ENCODE data around the gene KIF20A. TPM values are rescaled to one million over a fixed set of nuclear protein-coding genes. Genes with fewer than 3 reads are reported as not detected.
"Not testable (repeated sequence)": the region's sequence is repeated elsewhere in the genome, so short reads cannot be mapped to it uniquely, and the experiment has no call there.

Gene KIF20A
- 71.1 TPM for polyA plus RNA-seq (2013, experiment 1 of 2)
- 75.8 TPM for polyA plus RNA-seq (2013, experiment 2 of 2)

DNA sequence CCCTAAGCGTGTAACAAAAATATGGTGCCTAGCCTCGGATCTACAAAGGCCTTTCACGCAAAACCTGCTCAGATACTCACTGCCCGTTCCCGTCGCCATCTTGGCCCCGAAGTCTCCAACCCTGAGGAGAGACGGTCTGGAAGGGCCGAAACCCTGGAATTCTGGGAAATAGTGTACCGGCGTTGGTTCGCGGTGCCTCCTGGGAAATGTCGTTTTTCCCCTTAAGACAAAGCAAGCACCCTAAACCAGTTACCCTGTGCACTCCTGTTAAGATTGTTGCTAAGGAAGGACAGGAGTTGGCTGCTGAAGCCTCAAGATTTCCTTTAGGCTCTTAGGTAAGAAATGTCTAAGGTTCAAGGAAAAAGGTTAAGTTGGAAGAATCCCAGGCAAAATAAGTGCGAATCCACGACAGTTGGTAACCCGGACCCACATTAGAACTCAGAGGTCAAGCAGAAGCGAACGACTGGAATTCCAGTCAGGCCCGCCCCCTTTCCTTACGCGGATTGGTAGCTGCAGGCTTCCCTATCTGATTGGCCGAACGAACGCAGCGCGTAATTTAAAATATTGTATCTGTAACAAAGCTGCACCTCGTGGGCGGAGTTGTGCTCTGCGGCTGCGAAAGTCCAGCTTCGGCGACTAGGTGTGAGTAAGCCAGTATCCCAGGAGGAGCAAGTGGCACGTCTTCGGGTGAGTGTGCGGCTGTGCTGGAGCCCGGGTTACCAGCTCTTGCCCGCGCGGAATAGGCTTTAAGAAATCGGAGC, at the start of gene KIF20A, which contains the start of gene BRD8:
Gene KIF20A (plus strand): TSS at position 597 of the 761 bp plus-strand sequence. CDS start 569 bp downstream, outside the sequence.
Gene BRD8 (minus strand): TSS at position 115 of the 761 bp plus-strand sequence. CDS start 16 bp downstream, at position 99.
- Histone ChIP-seq H3K27ac (ENCODE audit: low read depth, low read length, severe bottlenecking) (peak within 1 kb of the TSS; percentile 98), H3K9me3 (ENCODE audit: control insufficient read depth, low read length) (no peaks in the 10 kb centered on the region), H3K4me1 (ENCODE audit: control insufficient read depth, insufficient read depth, low read length, poor library complexity, severe bottlenecking) (peaks cover 5% of the 10 kb centered on the region), H3K36me3 (ENCODE audit: control insufficient read depth, insufficient read depth, low read length) (peaks cover 60% of the 10 kb centered on the region), H3K4me3 (ENCODE audit: extremely low read depth, insufficient read depth, low read length, poor library complexity, severe bottlenecking) (peak within 1 kb of the TSS; percentile 84)
- 0% methylated on average over 33 to 35 of the region's 41 CpGs for WGBS, 2 experiments (ENCODE audit: insufficient coverage in 2 of 2)

DNA sequence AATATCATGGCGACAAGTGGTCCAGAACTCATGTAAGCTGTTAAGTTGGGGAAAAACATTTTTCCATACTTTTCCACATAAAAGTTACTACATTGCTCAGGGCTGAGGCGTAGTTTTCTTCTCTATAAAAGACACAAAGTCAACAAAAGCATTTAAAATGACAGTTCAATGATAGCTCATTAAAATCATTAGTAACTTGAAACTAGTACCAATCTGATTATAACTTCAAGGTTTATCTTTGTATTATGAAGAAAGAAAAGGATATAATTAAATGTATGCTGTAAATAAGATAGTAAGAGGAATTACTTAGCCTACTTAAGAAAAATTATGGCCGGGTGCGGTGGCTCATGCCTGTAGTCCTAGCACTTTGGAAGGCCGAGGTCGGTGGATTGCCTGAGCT, 49.6 kb upstream of the KIF20A start:
- WGBS, 2 experiments (ENCODE audit: insufficient coverage in 2 of 2), result 95 to 96% methylated on average over 4 of the region's 6 CpGs
- Histone ChIP-seq H3K27ac (ENCODE audit: low read depth, low read length, severe bottlenecking) (no peak overlapping the region), H3K4me1 (ENCODE audit: control insufficient read depth, insufficient read depth, low read length, poor library complexity, severe bottlenecking) (no peaks in the 10 kb centered on the region), H3K36me3 (ENCODE audit: control insufficient read depth, insufficient read depth, low read length) (no peaks in the 10 kb centered on the region), H3K9me3 (ENCODE audit: control insufficient read depth, low read length) (no peaks in the 10 kb centered on the region), H3K4me3 (ENCODE audit: extremely low read depth, insufficient read depth, low read length, poor library complexity, severe bottlenecking) (no peak overlapping the region)

DNA sequence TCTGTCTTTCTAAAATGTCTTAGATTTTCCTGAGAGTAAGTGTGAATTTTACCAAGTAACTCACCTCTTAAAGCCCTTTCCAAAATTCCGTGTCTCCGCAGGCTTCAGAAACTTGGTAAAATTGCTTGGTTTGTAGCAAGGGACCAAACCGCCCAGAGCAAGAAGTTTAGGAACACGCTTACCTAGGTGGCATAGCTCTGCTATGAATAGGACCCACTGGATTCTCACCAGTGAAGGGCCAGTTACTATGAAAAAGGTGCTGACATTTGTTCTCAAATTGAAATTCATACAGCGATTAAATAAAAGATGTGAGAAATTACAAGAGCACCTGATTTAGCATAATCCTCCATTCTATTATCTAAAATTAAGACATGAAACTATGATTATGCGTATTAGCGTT, 46.4 kb upstream of the KIF20A start:
- Histone ChIP-seq H3K4me1 (ENCODE audit: control insufficient read depth, insufficient read depth, low read length, poor library complexity, severe bottlenecking) (no peaks in the 10 kb centered on the region), H3K36me3 (ENCODE audit: control insufficient read depth, insufficient read depth, low read length) (no peaks in the 10 kb centered on the region), H3K9me3 (ENCODE audit: control insufficient read depth, low read length) (no peaks in the 10 kb centered on the region), H3K27ac (ENCODE audit: low read depth, low read length, severe bottlenecking) (no peak overlapping the region), H3K4me3 (ENCODE audit: extremely low read depth, insufficient read depth, low read length, poor library complexity, severe bottlenecking) (no peak overlapping the region)
- WGBS, 2 experiments (ENCODE audit: insufficient coverage in 2 of 2), result 80 to 83% methylated on average over 2 to 4 of the region's 7 CpGs

DNA sequence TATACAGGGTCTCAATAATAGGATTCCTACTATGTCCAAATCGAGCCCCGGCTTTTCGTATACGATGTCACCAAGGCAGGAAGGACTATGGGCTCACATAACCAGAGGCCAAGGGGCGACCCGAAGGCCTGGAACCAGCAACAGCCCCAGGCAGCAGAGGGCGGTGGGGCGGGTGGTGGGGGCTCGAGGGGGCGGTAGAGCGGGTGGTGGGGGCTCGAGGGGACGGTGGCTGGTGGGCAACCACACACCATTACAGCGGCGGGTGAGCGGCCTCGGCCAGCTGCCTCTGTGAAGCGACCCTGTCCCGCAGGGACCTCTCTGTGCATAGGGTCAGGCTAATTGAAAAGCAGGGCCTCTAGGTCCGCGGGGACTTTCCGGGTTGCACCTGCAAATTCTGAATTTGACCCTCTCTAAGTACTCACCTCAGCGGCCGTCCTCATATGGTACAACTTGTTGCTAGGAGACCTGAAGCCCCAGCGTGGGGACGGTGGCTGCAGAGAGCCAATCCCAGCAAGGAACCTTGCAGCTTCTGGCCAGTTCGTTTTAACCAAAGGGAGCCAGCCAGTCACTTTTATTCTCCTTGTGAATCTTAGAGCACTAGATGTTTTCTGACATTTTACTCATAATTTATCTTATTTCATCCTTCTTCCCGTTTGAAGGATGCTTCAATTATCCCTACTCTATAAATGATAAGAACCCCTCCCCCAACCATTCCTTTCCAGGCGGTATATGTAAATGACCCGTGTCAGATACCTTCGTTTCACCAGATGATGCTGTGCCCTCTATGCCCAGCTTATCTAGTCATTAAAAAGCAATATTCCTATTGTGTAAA, 39.7 kb upstream of the KIF20A start, which contains the start of gene NME5:
Gene NME5 (minus strand): TSS at position 480 of the 832 bp plus-strand sequence. CDS start 648 bp downstream, outside the sequence.
- Histone ChIP-seq H3K4me1 (ENCODE audit: control insufficient read depth, insufficient read depth, low read length, poor library complexity, severe bottlenecking) (no peaks in the 10 kb centered on the region), H3K36me3 (ENCODE audit: control insufficient read depth, insufficient read depth, low read length) (no peaks in the 10 kb centered on the region), H3K27ac (ENCODE audit: low read depth, low read length, severe bottlenecking) (no peak within 1 kb of the TSS), H3K4me3 (ENCODE audit: extremely low read depth, insufficient read depth, low read length, poor library complexity, severe bottlenecking) (peak within 1 kb of the TSS; percentile 53), H3K9me3 (ENCODE audit: control insufficient read depth, low read length) (no peaks in the 10 kb centered on the region)
- WGBS, 2 experiments (ENCODE audit: insufficient coverage in 2 of 2), result 2 to 4% methylated on average over 16 to 20 of the region's 31 CpGs

DNA sequence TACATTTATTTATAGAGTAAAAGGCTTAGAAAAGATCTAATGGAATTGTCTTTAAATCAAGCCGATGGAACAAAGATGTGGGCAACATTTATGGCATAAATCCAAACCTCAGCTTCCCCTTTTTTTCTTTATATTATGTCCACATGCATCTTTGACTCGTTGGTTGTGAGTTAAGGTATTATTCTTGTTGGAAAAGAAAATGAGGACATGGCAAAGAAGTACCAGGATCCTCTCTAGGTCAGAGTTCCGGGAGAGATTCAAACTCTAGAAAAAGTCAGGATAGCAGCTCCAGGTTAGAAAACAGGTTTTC, 39.2 kb upstream of the KIF20A start:
- H3K36me3 ChIP-seq (ENCODE audit: control insufficient read depth, insufficient read depth, low read length), result no peaks in the 10 kb centered on the region
- H3K4me3 ChIP-seq (ENCODE audit: extremely low read depth, insufficient read depth, low read length, poor library complexity, severe bottlenecking), result peak overlapping the region; percentile 53
- H3K4me1 ChIP-seq (ENCODE audit: control insufficient read depth, insufficient read depth, low read length, poor library complexity, severe bottlenecking), result no peaks in the 10 kb centered on the region
- H3K27ac ChIP-seq (ENCODE audit: low read depth, low read length, severe bottlenecking), result no peak overlapping the region
- WGBS, 2 experiments (ENCODE audit: insufficient coverage in 2 of 2), result 93 to 100% methylated on average over 1 of the region's 3 CpGs
- no peaks in the 10 kb centered on the region for H3K9me3 ChIP-seq (ENCODE audit: control insufficient read depth, low read length)

DNA sequence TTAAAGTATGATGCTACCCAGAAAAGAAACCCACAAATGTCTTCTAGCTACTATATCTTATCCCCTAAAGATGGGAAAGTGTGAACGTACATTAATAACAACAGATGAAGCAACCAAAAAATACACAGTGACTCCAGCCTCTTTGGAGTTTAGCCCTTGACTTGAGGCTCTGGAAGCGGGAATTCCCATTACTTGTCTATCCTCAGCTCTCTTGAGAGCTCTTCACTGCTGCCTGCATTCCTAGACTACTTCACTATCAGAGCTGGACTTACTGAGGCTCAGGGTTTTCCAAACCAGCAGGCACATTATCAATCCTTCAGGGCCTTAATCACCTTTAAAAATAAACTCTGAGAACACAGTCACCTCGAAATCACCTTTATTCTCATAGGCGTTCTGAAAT, 38.6 kb upstream of the KIF20A start:
- 78 to 89% methylated on average over 1 to 3 of the region's 4 CpGs for WGBS, 2 experiments (ENCODE audit: insufficient coverage in 2 of 2)
- Histone ChIP-seq H3K9me3 (ENCODE audit: control insufficient read depth, low read length) (no peaks in the 10 kb centered on the region), H3K36me3 (ENCODE audit: control insufficient read depth, insufficient read depth, low read length) (no peaks in the 10 kb centered on the region), H3K27ac (ENCODE audit: low read depth, low read length, severe bottlenecking) (no peak overlapping the region), H3K4me3 (ENCODE audit: extremely low read depth, insufficient read depth, low read length, poor library complexity, severe bottlenecking) (no peak overlapping the region), H3K4me1 (ENCODE audit: control insufficient read depth, insufficient read depth, low read length, poor library complexity, severe bottlenecking) (no peaks in the 10 kb centered on the region)

DNA sequence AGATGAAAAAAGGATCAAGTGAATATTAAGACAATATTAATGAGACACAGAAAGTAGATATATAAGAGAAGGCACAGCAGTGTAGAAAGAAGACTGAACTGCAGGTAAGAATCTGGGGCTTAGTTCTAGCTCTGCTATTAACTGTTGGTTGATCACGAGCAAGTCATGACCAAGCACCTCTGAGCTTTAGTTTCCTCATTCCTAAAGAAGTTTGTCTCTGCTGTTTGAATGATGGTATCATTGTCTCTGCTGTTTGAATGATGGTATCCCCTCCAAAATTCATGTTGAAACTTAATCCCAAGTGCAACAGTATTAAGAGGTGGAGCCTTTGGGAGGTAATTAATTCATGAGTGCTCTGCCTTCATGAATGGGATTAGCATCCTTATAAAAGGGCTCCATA, 37.2 kb upstream of the KIF20A start:
- no peaks in the 10 kb centered on the region for H3K9me3 ChIP-seq (ENCODE audit: control insufficient read depth, low read length)
- no peaks in the 10 kb centered on the region for H3K36me3 ChIP-seq (ENCODE audit: control insufficient read depth, insufficient read depth, low read length)
- 80% methylated on average over 1 of the region's 1 CpG; no CpG with 5 or more reads in 1 of the 2 experiments for WGBS, 2 experiments (ENCODE audit: insufficient coverage in 2 of 2)
- no peak overlapping the region for H3K27ac ChIP-seq (ENCODE audit: low read depth, low read length, severe bottlenecking)
- no peaks in the 10 kb centered on the region for H3K4me1 ChIP-seq (ENCODE audit: control insufficient read depth, insufficient read depth, low read length, poor library complexity, severe bottlenecking)
- no peak overlapping the region for H3K4me3 ChIP-seq (ENCODE audit: extremely low read depth, insufficient read depth, low read length, poor library complexity, severe bottlenecking)

DNA sequence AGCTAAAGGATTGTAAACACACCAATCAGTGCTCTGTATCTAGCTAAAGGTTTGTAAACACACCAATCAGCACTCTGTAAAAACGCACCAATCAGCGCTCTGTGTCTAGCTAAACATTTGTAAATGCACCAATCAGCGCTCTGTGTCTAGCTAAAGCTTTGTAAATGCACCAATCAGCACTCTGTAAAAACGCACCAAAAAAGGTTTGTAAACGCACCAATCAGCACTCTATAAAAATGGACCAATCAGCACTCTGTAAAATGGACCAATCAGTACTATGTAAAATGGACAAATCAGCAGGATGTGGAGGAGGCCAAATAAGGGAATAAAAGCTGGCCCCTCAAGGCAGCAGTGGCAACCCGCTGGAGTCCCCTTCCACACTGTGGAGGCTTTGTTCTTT, 35.3 kb upstream of the KIF20A start:
- H3K9me3 ChIP-seq (ENCODE audit: control insufficient read depth, low read length); H3K4me1 ChIP-seq (ENCODE audit: control insufficient read depth, insufficient read depth, low read length, poor library complexity, severe bottlenecking); H3K36me3 ChIP-seq (ENCODE audit: control insufficient read depth, insufficient read depth, low read length); H3K4me3 ChIP-seq (ENCODE audit: extremely low read depth, insufficient read depth, low read length, poor library complexity, severe bottlenecking); H3K27ac ChIP-seq (ENCODE audit: low read depth, low read length, severe bottlenecking): not testable (repeated sequence)
- 88 to 92% methylated on average over 1 to 4 of the region's 6 CpGs for WGBS, 2 experiments (ENCODE audit: insufficient coverage in 2 of 2)

DNA sequence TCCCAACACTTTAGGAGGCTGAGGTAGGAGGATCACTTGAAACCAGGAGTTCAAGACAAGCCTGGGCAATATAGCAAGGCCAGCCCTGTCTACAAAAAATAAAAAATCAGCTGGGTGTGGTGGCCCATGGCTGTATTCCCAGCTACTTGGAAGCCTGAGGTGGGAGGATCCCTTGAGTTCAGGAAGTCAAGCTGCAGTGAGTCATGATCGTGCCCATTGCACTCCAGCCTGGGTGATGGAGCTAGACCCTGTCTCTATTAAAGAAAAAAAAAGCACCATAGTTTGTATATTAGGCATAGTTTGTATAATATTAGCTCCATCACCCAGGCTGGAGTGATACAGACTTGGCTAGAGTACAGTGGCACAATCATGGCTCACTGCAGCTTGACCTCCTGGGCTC, 30.1 kb upstream of the KIF20A start:
- Histone ChIP-seq H3K36me3 (ENCODE audit: control insufficient read depth, insufficient read depth, low read length) (no peaks in the 10 kb centered on the region), H3K4me3 (ENCODE audit: extremely low read depth, insufficient read depth, low read length, poor library complexity, severe bottlenecking) (no peak overlapping the region), H3K9me3 (ENCODE audit: control insufficient read depth, low read length) (no peaks in the 10 kb centered on the region), H3K27ac (ENCODE audit: low read depth, low read length, severe bottlenecking) (no peak overlapping the region), H3K4me1 (ENCODE audit: control insufficient read depth, insufficient read depth, low read length, poor library complexity, severe bottlenecking) (peaks cover 4% of the 10 kb centered on the region)
- WGBS, 2 experiments (ENCODE audit: insufficient coverage in 2 of 2), result no CpG with 5 or more reads among the region's 1 CpG

DNA sequence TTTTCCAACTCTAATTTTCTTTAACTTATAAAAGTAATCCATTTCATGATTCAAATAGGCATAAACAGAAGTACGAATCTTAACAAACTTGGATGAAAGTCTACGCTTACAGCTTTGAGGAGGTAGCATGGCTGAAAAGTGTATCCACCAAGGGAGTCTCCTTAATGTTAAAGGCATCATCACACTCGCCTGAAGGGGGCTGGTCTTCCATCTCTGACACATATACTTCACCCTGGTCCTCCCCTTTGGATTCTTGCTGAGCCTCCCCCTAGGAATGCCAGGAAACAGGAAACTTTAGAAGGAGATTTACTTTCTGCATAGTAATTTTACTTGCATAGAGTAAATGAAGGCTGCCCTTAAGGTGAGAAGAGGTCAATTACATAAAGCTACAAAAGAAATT, 29.4 kb upstream of the KIF20A start:
- Histone ChIP-seq H3K9me3 (ENCODE audit: control insufficient read depth, low read length) (no peaks in the 10 kb centered on the region), H3K4me3 (ENCODE audit: extremely low read depth, insufficient read depth, low read length, poor library complexity, severe bottlenecking) (no peak overlapping the region), H3K4me1 (ENCODE audit: control insufficient read depth, insufficient read depth, low read length, poor library complexity, severe bottlenecking) (peaks cover 4% of the 10 kb centered on the region), H3K36me3 (ENCODE audit: control insufficient read depth, insufficient read depth, low read length) (no peaks in the 10 kb centered on the region), H3K27ac (ENCODE audit: low read depth, low read length, severe bottlenecking) (no peak overlapping the region)
- WGBS, 2 experiments (ENCODE audit: insufficient coverage in 2 of 2), result 80% methylated on average over 1 of the region's 3 CpGs; no CpG with 5 or more reads in 1 of the 2 experiments

All from mesodermal cell (in vitro differentiated cells).